Osteoblast (primary cell): ENCODE results near the gene RSAD2. TPM values are rescaled to one million over a fixed set of nuclear protein-coding genes. Genes with fewer than 3 reads are reported as not detected.
"Not testable (repeated sequence)": the region's sequence is repeated elsewhere in the genome, so short reads cannot be mapped to it uniquely, and the experiment has no call there.

Experiments used
- DNase-seq: peaks from one replicate; pipeline ENCODE4 v3.0.0; 2011; ENCODE audit warnings: low spot score, mixed read lengths; ENCODE audit not compliant: insufficient read length; ENCODE audit errors: missing footprints
- H2AFZ ChIP-seq: 2 replicates; pipeline ENCODE4 v1.6.0; 2011; ENCODE audit warnings: mild to moderate bottlenecking, low read length
- H3K27ac ChIP-seq: 2 replicates; pipeline ENCODE4 v1.5.1; 2011; ENCODE audit warnings: mild to moderate bottlenecking, low read depth, low read length, moderate library complexity
- H3K27me3 ChIP-seq: 2 replicates; pipeline ENCODE4 v1.6.0; 2012; ENCODE audit warnings: mild to moderate bottlenecking, control low read depth, inconsistent platforms, low read length, moderate library complexity; ENCODE audit not compliant: insufficient read depth
- H3K36me3 ChIP-seq: 2 replicates; pipeline ENCODE4 v1.5.1; 2011; ENCODE audit warnings: mild to moderate bottlenecking, low read length, control low read depth, moderate library complexity; ENCODE audit not compliant: insufficient read depth
- H3K4me1 ChIP-seq: 2 replicates; pipeline ENCODE4 v1.5.1; 2011; ENCODE audit warnings: mild to moderate bottlenecking, low read length, control low read depth, moderate library complexity; ENCODE audit not compliant: insufficient read depth
- H3K4me2 ChIP-seq: 2 replicates; pipeline ENCODE4 v1.6.0; 2011; ENCODE audit warnings: mild to moderate bottlenecking, low read length; ENCODE audit not compliant: insufficient read depth
- H3K4me3 ChIP-seq: fragments of 200-600 bp; sonication (generic); 3 replicates; pipeline ENCODE4 v1.5.1; 2012; ENCODE audit warnings: mild to moderate bottlenecking, low read length, inconsistent platforms; ENCODE audit not compliant: insufficient read depth
- H3K79me2 ChIP-seq: 2 replicates; pipeline ENCODE4 v1.6.0; 2012; ENCODE audit warnings: mild to moderate bottlenecking, low read length, control low read depth, inconsistent platforms; ENCODE audit not compliant: insufficient read depth
- H3K9me3 ChIP-seq: 2 replicates; pipeline ENCODE4 v1.5.1; 2011; ENCODE audit warnings: low read depth, low read length, control low read depth
- H4K20me1 ChIP-seq: 2 replicates; pipeline ENCODE4 v1.6.0; 2012; ENCODE audit warnings: mild to moderate bottlenecking, low read length, control low read depth; ENCODE audit not compliant: insufficient read depth
- total RNA-seq: library from RNA; depleted of rRNA; stranded (reverse); fragments of >200 nt; gene quantifications from 2 replicates; pipeline ENCODE4 v1.2.3, GENCODE V29; 2012
- TF ChIP-seq, protein P1 (sequence below): IDR thresholded peaks from 2 replicates; pipeline ENCODE4 v1.5.1; 2011; ENCODE audit warnings: mild to moderate bottlenecking, low read depth, low read length, moderate library complexity; ENCODE audit errors: extremely low read depth

Gene RSAD2
- total RNA-seq, 1 donor: 0.72 TPM

DNA sequence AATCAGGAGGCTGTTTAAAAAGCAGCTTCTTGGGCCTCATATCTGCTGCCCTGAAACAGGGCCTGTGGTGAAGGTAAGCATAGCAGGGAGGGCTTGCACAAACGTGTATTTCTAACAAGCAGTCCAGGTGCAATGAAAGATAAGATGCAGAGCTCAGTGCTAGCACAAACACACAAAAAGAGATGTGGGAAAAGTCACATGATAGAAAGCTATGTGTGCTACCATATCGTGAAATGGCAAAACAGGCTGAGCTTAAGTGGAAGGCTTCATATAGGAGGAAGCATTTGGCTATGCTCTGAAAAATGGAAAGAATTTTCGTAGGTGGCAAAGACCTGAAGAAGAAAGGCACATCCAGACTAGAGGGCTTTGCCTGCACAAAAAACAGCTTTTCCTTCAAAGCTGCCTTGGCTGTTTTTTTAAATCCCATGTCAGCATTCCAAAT, 10.2 kb downstream of the RSAD2 start:
- Histone ChIP-seq H3K4me3 (no peak overlapping the region), H2AFZ (no peak overlapping the region), H3K36me3 (no peaks in the 10 kb centered on the region), H3K9me3 (no peaks in the 10 kb centered on the region), H3K4me2 (no peak overlapping the region), H4K20me1 (no peaks in the 10 kb centered on the region), H3K27me3 (no peaks in the 10 kb centered on the region), H3K4me1 (no peaks in the 10 kb centered on the region), H3K27ac (no peak overlapping the region), H3K79me2 (no peaks in the 10 kb centered on the region)
- TF ChIP-seq, protein P1, sequence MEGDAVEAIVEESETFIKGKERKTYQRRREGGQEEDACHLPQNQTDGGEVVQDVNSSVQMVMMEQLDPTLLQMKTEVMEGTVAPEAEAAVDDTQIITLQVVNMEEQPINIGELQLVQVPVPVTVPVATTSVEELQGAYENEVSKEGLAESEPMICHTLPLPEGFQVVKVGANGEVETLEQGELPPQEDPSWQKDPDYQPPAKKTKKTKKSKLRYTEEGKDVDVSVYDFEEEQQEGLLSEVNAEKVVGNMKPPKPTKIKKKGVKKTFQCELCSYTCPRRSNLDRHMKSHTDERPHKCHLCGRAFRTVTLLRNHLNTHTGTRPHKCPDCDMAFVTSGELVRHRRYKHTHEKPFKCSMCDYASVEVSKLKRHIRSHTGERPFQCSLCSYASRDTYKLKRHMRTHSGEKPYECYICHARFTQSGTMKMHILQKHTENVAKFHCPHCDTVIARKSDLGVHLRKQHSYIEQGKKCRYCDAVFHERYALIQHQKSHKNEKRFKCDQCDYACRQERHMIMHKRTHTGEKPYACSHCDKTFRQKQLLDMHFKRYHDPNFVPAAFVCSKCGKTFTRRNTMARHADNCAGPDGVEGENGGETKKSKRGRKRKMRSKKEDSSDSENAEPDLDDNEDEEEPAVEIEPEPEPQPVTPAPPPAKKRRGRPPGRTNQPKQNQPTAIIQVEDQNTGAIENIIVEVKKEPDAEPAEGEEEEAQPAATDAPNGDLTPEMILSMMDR: no peak
- DNase-seq: no peak

DNA sequence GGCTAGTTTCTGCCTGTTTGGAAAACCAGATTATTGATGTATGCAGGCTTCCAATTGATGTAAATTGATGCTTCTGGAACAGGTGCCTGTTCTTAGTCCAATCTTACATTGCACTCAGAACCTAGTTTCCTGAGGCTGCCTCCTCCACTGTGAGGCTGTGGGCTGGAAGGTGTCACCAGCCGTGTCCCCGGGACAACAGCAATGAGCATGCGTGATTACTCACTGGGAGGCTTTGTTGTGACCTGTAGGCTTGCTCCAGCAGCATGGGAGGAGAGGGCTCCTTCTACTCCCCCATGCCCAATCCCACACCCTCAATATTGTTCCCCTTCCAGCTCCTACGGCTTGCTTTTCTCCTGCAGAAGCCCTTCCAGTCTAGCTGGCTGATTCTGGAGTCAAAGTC, 11.1 kb downstream of the RSAD2 start:
- H3K4me2 ChIP-seq: no peak overlapping the region
- H3K27ac ChIP-seq: no peak overlapping the region
- no peaks in the 10 kb centered on the region for H3K27me3 ChIP-seq
- H2AFZ ChIP-seq: no peak overlapping the region
- no peaks in the 10 kb centered on the region for H3K4me1 ChIP-seq
- no peaks in the 10 kb centered on the region for H3K9me3 ChIP-seq
- no peaks in the 10 kb centered on the region for H3K36me3 ChIP-seq
- no peak for DNase-seq
- TF ChIP-seq, protein P1: no peak
- H3K4me3 ChIP-seq: no peak overlapping the region
- no peaks in the 10 kb centered on the region for H3K79me2 ChIP-seq
- no peaks in the 10 kb centered on the region for H4K20me1 ChIP-seq

DNA sequence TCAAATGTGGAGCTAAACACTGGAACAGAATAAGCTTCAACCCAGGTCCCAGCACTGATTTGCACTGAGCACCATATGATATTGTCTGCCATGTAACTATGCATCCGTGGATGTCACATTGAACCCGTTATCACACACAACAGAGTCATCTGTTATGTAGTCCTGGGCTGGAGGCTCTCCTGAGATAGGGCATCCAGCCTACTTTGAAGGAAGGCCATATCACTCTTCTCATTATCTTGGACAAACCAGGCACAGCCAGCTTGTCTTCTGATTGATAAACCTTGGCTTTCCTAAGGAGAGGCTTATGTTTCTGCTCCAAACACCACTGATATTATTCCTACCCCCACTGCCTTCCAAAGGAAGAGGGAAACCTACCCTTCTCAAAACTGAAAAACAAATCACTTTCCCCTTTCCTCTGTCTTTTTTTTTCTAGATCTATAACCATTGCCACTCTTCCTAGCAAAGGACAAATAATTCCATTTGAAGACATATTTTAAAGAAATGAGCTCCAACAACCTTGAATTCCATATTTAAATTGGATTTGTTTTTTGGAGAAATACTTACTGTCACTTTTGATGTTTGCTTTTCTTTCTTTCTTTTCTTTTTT, 16.4 kb downstream of the RSAD2 start:
- Histone ChIP-seq H3K9me3 (no peaks in the 10 kb centered on the region), H3K4me3 (no peak overlapping the region), H3K4me2 (no peak overlapping the region), H3K4me1 (no peaks in the 10 kb centered on the region), H3K27ac (no peak overlapping the region), H3K79me2 (no peaks in the 10 kb centered on the region), H2AFZ (no peak overlapping the region), H4K20me1 (no peaks in the 10 kb centered on the region), H3K27me3 (no peaks in the 10 kb centered on the region), H3K36me3 (no peaks in the 10 kb centered on the region)
- TF ChIP-seq, protein P1: no peak
- DNase-seq: no peak

DNA sequence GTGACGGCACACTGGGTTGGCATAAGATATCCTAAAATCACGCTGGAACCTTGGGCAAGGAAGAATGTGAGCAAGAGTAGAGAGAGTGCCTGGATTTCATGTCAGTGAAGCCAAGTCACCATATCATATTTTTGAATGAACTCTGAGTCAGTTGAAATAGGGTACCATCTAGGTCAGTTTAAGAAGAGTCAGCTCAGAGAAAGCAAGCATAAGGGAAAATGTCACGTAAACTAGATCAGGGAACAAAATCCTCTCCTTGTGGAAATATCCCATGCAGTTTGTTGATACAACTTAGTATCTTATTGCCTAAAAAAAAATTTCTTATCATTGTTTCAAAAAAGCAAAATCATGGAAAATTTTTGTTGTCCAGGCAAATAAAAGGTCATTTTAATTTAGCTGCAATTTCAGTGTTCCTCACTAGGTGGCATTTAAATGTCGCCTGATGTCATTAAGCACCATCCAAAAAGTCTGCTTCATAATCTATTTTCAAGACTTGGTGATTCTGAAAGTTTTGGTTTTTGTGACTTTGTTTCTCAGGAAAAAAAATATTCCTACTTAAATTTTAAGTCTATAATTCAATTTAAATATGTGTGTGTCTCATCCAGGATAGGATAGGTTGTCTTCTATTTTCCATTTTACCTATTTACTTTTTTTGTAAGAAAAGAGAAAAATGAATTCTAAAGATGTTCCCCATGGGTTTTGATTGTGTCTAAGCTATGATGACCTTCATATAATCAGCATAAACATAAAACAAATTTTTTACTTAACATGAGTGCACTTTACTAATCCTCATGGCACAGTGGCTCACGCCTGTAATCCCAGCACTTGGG, 19.6 kb downstream of the RSAD2 start:
- TF ChIP-seq, protein P1: peak; percentile 47
- Histone ChIP-seq H3K4me1 (no peaks in the 10 kb centered on the region), H3K4me2 (no peak overlapping the region), H3K27ac (no peak overlapping the region), H3K27me3 (no peaks in the 10 kb centered on the region), H3K79me2 (no peaks in the 10 kb centered on the region), H3K4me3 (no peak overlapping the region), H4K20me1 (no peaks in the 10 kb centered on the region), H2AFZ (no peak overlapping the region), H3K36me3 (no peaks in the 10 kb centered on the region), H3K9me3 (no peaks in the 10 kb centered on the region)
- no peak for DNase-seq

DNA sequence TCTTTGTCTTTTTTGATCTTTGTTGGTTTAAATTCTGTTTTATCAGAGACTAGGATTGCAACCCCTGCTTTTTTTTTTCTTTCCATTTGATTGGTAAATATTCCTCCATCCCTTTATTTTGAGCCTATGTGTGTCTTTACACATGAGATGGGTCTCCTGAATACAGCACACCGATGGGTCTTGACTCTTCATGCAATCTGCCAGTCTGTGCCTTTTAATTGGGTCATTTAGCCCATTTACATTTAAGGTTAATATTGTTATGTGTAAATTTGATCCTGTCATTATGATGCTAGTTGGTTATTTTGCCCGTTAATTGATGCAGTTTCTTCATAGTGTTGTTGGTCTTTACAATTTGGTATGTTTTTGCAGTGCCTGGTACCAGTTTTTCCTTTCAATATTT, 25.0 kb downstream of the RSAD2 start:
- H3K9me3 ChIP-seq, H3K4me2 ChIP-seq, H3K4me3 ChIP-seq, DNase-seq, H3K79me2 ChIP-seq, H3K27me3 ChIP-seq, H4K20me1 ChIP-seq, H2AFZ ChIP-seq, H3K36me3 ChIP-seq, H3K27ac ChIP-seq, H3K4me1 ChIP-seq: not testable (repeated sequence)
